T47D (cell line): Measurements from ENCODE around the gene LSM7.
"Not testable (repeated sequence)": the region's sequence is repeated elsewhere in the genome, so short reads cannot be mapped to it uniquely, and the experiment has no call there.

Source experiments
- DNase-seq, 2 experiments: peaks; one replicate each; pipeline versions ENCODE4 v3.0.0 to v3.0.0-alpha.2; 2011 to 2012; ENCODE audit warnings: low read depth in 1 of 2, low spot score in 1 of 2
- JUND ChIP-seq: IDR thresholded peaks from 2 replicates; pipeline ENCODE4 v1.6.1; 2012; ENCODE audit warnings: low read depth
- in situ Hi-C: cut with HindIII; loops from 2 replicates; pipeline ENCODE4 v1.10.0; 2016; ENCODE audit warnings: low sequenced_read_pairs, low pct_unique_long_range_greater_than_20kb

Gene LSM7

DNA sequence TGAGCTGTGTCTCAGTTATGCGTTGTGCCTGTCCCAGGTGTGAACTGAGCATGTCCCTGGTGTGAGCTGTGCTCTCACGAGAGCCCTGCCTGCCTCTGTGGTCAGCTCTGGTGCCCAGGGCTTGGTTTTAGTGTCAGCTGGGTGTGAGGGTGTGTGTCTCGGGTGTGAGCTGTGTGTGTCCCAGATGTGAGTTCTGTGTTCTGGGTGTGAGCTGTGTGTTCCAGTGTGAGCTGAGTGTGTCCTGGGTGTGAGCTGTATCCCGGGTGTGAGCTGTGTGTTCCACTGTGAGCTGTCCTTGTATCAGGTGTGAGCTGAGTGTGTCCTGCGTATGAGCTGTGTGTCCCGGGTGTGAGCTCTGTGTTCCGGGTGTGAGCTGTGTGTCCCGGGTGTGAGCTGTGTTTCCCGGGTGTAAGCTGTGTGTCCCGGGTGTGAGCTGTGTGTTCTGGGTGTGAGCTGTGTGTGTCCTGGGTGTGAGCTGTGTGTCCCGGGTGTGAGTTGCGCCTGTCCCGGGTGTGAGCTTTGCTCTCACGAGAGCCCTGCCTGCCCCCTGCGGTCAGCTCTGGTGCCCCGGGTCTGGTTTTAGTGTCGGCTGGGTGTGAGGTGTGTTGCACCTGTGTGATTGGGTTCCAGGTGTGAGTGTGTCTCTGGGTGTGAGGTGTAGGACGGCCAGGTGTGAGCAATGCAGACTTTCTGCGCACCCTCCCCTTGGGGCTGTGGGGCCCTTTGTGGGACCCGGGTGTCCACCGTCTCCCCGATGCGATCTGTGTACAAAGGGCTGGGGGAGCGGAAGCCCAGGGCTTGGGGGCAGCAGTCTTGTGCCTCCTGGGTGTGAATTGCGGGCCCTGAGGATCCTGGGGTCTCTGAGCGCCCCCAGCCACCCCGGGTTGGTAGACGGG is 39.3 kb downstream of the LSM7 start:
- in situ Hi-C loops = no loop called here

GRCh38 chr19:2288338-2288817 is 40.0 kb downstream of the LSM7 start:
- TF ChIP-seq JUND = no peak
- no peak for DNase-seq
- in situ Hi-C loops = no loop called here

More for the DNA sequence above, 39.3 kb downstream of the LSM7 start:
- no peak for TF ChIP-seq JUND
- DNase-seq = no peak

DNA sequence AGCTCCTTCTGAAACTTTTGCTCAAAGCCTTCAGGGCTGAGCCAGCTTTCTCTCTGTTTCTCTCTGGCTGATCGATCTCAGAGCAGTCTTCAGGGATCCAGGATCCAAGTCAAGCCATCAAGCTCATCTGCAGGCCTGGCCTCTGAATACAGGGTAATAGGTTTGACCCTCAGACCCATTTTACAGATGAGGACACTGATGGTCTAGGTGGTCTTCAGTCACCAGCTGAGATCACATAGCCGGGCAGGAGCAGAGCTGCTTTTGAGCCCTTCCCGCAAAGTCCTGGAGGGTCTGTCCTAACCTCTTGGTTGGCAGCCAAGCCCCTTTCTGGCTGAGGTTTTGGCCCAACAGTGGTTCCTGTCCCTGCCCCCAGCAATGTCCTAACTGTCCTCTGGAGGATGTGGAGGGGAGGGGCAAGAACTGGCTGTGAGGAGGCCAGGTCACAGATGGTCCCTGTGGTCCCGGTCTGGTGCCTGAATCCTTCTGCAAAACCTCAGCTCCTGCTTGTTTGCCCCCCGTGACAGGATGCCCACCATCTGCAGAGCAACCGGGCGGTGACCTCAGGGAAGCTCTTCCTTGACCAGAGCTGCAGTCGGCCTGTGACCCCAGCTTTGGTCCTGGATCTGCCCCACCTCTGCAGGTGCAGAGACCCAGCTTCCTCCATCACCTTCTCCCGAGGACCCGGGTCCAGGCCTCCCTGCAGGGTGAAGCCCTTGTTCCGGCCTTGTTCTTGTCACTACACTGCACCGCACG is 40.6 kb downstream of the LSM7 start:
- TF ChIP-seq JUND = no peak
- in situ Hi-C loops = no loop called here
- DNase-seq = no peak

DNA sequence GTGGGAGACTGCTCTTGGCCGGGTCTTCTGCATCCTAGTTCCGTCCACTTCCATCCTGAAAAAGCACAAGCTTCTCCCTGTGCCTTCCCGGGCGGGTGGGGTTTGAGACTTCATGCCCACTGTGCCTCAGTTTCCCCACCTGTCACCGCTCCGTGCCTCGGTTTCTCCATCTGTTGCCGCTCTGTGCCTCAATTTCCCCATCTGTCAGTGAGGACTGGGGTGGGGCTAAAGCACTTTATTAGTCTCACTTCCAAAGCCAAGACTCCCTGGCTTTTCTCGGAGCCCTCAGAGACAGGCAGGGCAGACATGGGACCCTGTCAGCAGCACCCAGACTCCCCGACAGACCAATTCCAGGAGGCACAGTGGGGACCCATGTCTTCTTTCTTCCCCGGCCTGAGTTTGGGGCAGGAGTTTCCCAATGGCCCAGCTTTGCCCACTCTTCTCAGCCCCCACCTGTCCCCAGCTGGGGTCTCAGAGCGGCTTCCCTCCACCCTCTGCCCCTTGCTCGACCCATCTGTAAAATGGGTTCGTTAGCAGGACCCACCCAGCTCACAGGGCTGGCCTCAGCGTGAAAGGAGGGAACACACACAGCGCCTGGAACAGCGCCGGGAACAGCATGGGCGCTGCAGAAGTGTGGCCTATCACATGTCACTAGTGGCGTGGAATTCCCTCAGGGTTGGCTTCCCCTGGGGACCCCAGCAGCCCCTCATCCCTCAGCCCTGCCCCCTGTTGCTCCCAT is 41.8 kb downstream of the LSM7 start:
- no peak for TF ChIP-seq JUND
- no peak for DNase-seq
- in situ Hi-C loops = no loop called here

GRCh38 chr19:2283835-2284507 is 44.4 kb downstream of the LSM7 start:
- in situ Hi-C loops = no loop called here
- no peak for TF ChIP-seq JUND

DNA sequence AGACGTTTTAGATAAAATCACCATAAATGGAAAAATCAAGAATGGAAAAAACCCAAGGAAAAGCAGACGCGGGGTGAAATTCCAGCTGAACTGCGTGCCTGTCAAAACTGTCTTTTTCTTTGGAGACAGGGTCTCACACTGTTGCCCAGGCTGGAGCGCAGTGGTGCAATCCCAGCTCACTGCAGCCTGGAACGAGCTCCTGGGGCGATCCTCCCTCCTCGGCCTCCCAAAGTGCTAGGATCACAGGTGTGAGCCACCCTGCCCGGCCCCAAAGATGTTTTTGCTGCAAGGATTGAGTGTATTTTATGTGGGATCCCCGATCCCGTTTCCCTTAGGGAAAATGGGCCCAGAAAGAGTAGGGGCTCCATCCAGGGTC is 45.5 kb downstream of the LSM7 start:
- in situ Hi-C loops = no loop called here
- TF ChIP-seq JUND = no peak
- no peak for DNase-seq

More at GRCh38 chr19:2283835-2284507, 44.4 kb downstream of the LSM7 start:
- no peak for DNase-seq

DNA sequence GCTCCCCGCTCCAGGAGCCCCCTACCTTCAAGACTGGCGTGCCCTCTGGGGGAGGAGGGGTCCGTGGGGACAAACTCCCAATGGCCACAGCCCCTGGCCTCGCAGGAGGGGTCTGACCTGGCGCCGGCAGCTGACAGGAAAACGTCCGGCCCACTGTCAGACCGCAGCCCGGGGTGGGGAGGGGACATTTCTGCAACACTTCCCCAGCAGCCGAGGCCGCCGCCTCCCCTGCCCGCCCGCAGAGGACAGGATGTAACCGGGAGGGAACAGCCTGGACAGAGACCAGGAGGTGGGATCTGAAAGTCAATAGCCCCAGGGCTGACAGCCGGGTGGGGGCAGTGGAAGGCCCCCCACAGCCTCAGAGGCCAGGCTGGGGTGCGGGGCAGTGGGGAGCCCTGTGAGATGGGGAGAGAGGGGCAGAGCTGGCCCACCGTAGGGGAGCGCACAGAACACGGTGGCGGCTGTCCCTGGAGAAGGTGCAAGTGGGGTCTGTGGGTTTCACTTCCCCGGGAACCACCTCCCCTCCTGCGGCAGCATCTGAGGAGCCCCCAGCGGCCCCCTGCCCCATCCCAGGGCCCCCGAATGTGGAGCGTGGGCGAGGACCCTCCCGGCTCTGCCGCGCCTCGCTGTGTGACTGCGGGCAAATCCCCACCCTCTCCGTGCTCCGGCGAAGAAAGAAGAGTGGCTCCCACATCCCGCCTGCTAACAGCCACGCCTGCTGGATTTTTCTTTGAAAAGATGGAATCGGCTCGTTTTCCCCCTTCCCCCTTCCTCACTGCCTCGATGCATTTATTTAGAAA is 46.1 kb downstream of the LSM7 start, which contains the start of gene PEAK3:
PEAK3 (minus strand) TSS at position 114 of the 800 bp plus-strand sequence. CDS start 1,244 bp downstream, outside the sequence.
- no peak for TF ChIP-seq JUND
- in situ Hi-C loops = no loop called here

GRCh38 chr19:2281265-2282061 is 46.9 kb downstream of the LSM7 start:
- in situ Hi-C loops = not testable (repeated sequence)

More for the DNA sequence above, 46.1 kb downstream of the LSM7 start, which contains the start of gene PEAK3:
- no peak for DNase-seq

GRCh38 chr19:2280633-2281264 is 47.6 kb downstream of the LSM7 start:
- in situ Hi-C loops = no loop called here
- DNase-seq = no peak

More at GRCh38 chr19:2281265-2282061, 46.9 kb downstream of the LSM7 start:
- not testable (repeated sequence) for DNase-seq

DNA sequence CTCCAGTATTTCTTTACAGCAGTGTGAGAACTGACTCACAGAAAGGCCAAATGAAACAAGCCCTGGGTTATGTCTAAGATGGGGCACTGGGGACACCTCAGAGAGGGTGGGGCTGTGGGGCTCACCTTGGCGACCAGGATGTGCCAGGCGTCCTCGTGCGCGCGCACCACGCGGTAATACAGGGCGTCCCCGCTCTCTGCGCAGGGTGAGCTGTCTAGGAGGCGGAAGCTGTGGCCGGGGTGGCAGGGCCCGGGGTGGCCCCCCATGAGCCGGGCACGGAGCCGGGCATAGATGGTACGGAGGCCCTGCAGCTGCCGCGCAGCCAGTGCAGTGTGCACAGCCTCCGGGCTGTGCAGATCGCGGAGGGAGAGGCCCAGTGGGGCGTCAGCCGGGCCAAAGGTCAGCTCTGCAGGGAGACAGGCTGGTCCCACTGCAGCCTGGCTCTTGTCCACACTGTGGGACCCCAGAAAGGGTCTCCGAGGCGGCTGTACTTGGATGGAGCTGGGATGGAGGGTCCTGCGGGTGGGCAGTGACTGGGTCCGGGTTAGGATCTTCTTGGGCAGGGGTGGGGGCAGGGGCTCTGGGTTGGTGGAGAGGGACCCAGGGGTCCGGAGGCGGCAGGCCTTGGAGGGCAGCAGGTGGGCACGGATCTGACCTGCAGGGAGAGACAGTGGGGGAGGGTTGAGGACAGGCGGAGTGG is 49.8 kb downstream of the LSM7 start:
- no peak for TF ChIP-seq JUND
- DNase-seq = no peak
- in situ Hi-C loops = no loop called here

More at GRCh38 chr19:2280633-2281264, 47.6 kb downstream of the LSM7 start:
- TF ChIP-seq JUND = no peak
